H9 (cell line): ENCODE results near the gene USP40. TPM values are rescaled to one million over a fixed set of nuclear protein-coding genes. Genes with fewer than 3 reads are reported as not detected.

Experiments
- DNase-seq: peaks from one replicate; pipeline ENCODE4 v3.0.0-alpha.2; 2017
- H2AFZ ChIP-seq: one replicate; pipeline ENCODE4 v1.6.1; 2013; ENCODE audit warnings: mild to moderate bottlenecking, low read length, control low read depth, moderate library complexity
- H2AK5ac ChIP-seq: 2 replicates; pipeline ENCODE4 v1.6.1; 2013; ENCODE audit warnings: low read length, control low read depth, mixed read lengths; ENCODE audit not compliant: insufficient read length
- H2BK120ac ChIP-seq: one replicate; pipeline ENCODE4 v1.6.1; 2013; ENCODE audit warnings: low read depth, mild to moderate bottlenecking, low read length, control low read depth, inconsistent platforms; ENCODE audit not compliant: poor library complexity, severe bottlenecking
- H2BK12ac ChIP-seq: 2 replicates; pipeline ENCODE4 v1.6.1; 2013; ENCODE audit warnings: low read length, control low read depth, mixed read lengths, low read depth; ENCODE audit not compliant: insufficient read length
- H2BK15ac ChIP-seq: 2 replicates; pipeline ENCODE4 v1.6.1; 2013; ENCODE audit warnings: low read depth, low read length, control low read depth
- H2BK20ac ChIP-seq: one replicate; pipeline ENCODE4 v1.6.1; 2013; ENCODE audit warnings: low read depth, mild to moderate bottlenecking, low read length, control low read depth, inconsistent platforms; ENCODE audit not compliant: poor library complexity, severe bottlenecking
- H2BK5ac ChIP-seq: 2 replicates; pipeline ENCODE4 v1.6.1; 2013; ENCODE audit warnings: low read length, control low read depth, mixed read lengths; ENCODE audit not compliant: insufficient read length
- H3K14ac ChIP-seq: 2 replicates; pipeline ENCODE4 v1.6.1; 2013; ENCODE audit warnings: low read length, control low read depth; ENCODE audit not compliant: insufficient read depth
- H3K18ac ChIP-seq: 2 replicates; pipeline ENCODE4 v1.6.1; 2013; ENCODE audit warnings: low read depth, mild to moderate bottlenecking, mixed read lengths, low read length, control low read depth; ENCODE audit not compliant: insufficient read length
- H3K23ac ChIP-seq: 2 replicates; pipeline ENCODE4 v1.6.1; 2013; ENCODE audit warnings: low read length, control low read depth, mixed read lengths, low read depth; ENCODE audit not compliant: insufficient read length
- H3K23me2 ChIP-seq: 2 replicates; pipeline ENCODE4 v1.6.1; 2013; ENCODE audit warnings: low read depth, mild to moderate bottlenecking, mixed read lengths, low read length, control low read depth; ENCODE audit not compliant: insufficient read length, poor library complexity, severe bottlenecking
- H3K27ac ChIP-seq: 2 replicates; pipeline ENCODE4 v1.5.1; 2013; ENCODE audit warnings: low read length, control low read depth, mixed read lengths, low read depth; ENCODE audit not compliant: insufficient read length
- H3K27me3 ChIP-seq: 2 replicates; pipeline ENCODE4 v1.6.1; 2013; ENCODE audit warnings: low read length, control low read depth, inconsistent platforms; ENCODE audit not compliant: insufficient read depth
- H3K4ac ChIP-seq: 2 replicates; pipeline ENCODE4 v1.6.1; 2013; ENCODE audit warnings: low read depth, mild to moderate bottlenecking, control low read depth, inconsistent platforms, low read length, moderate library complexity
- H3K4me1 ChIP-seq: 2 replicates; pipeline ENCODE4 v1.6.1; 2013; ENCODE audit warnings: low read length, control low read depth, inconsistent platforms; ENCODE audit not compliant: insufficient read depth
- H3K4me2 ChIP-seq: 2 replicates; pipeline ENCODE4 v1.6.1; 2013; ENCODE audit warnings: low read length, control low read depth, mixed read lengths; ENCODE audit not compliant: insufficient read length, insufficient read depth
- H3K56ac ChIP-seq: 2 replicates; pipeline ENCODE4 v1.6.1; 2013; ENCODE audit warnings: low read depth, mild to moderate bottlenecking, mixed read lengths, low read length, control low read depth; ENCODE audit not compliant: insufficient read length
- H3K79me1 ChIP-seq: 2 replicates; pipeline ENCODE4 v1.6.1; 2013; ENCODE audit warnings: low read depth, mild to moderate bottlenecking, moderate library complexity, low read length, control low read depth, inconsistent platforms; ENCODE audit not compliant: insufficient read depth, poor library complexity, severe bottlenecking
- H3K79me2 ChIP-seq: 2 replicates; pipeline ENCODE4 v1.6.1; 2013; ENCODE audit warnings: low read length, control low read depth, inconsistent platforms; ENCODE audit not compliant: insufficient read depth
- H3K9ac ChIP-seq: 2 replicates; pipeline ENCODE4 v1.6.1; 2013; ENCODE audit warnings: low read length, control low read depth, mixed read lengths; ENCODE audit not compliant: insufficient read length; ENCODE audit errors: extremely low read depth
- H3K9me3 ChIP-seq: one replicate; pipeline ENCODE4 v1.6.1; 2013; ENCODE audit warnings: low read depth, low read length, inconsistent platforms; ENCODE audit not compliant: control insufficient read depth
- H3T11ph ChIP-seq: one replicate; pipeline ENCODE4 v1.6.1; 2013; ENCODE audit warnings: mild to moderate bottlenecking, low read length, control low read depth, inconsistent platforms
- H4K20me1 ChIP-seq: one replicate; pipeline ENCODE4 v1.6.1; 2013; ENCODE audit not compliant: control insufficient read depth, insufficient read length, insufficient read depth
- H4K5ac ChIP-seq: 2 replicates; pipeline ENCODE4 v1.6.1; 2013; ENCODE audit warnings: low read depth, mild to moderate bottlenecking, mixed read lengths, low read length, control low read depth; ENCODE audit not compliant: insufficient read length
- H4K8ac ChIP-seq: replicated peaks from 2 replicates; pipeline ENCODE4 v1.6.1; 2013; ENCODE audit warnings: low read length, control low read depth, mixed read lengths, low read depth; ENCODE audit not compliant: insufficient read length
- H4K91ac ChIP-seq: 2 replicates; pipeline ENCODE4 v1.6.1; 2013; ENCODE audit warnings: low read depth, mild to moderate bottlenecking, moderate library complexity, mixed read lengths, low read length, control low read depth; ENCODE audit not compliant: insufficient read length
- H3K27ac Mint-ChIP-seq, 3 experiments: 2 replicates in 2 of 3; 3 replicates in 1 of 3; pipeline ENCODE4 v1.8.0; 2020 to 2021; ENCODE audit warnings: mixed read lengths in 3 of 3, mild to moderate bottlenecking in 1 of 3, moderate library complexity in 1 of 3
- H3K27me3 Mint-ChIP-seq: 2 replicates; pipeline ENCODE4 v1.8.0; 2021; ENCODE audit warnings: low read depth, mild to moderate bottlenecking, moderate library complexity, mixed read lengths
- H3K36me3 Mint-ChIP-seq, 3 experiments: 2 replicates in 2 of 3; 3 replicates in 1 of 3; pipeline ENCODE4 v1.8.0; 2020 to 2021; ENCODE audit warnings: low read depth in 3 of 3, mixed read lengths in 3 of 3; ENCODE audit not compliant: insufficient read depth in 1 of 3
- H3K4me1 Mint-ChIP-seq, 2 experiments: 2 replicates each; pipeline ENCODE4 v1.8.0; 2020; ENCODE audit warnings: mixed read lengths in 2 of 2
- H3K4me3 Mint-ChIP-seq, 2 experiments: 2 replicates in 1 of 2; 3 replicates in 1 of 2; pipeline ENCODE4 v1.8.0; 2020 to 2021; ENCODE audit warnings: mild to moderate bottlenecking in 2 of 2, mixed read lengths in 2 of 2, moderate library complexity in 1 of 2
- H3K9me3 Mint-ChIP-seq, 2 experiments: 2 replicates in 1 of 2; 3 replicates in 1 of 2; pipeline ENCODE4 v1.8.0; 2020; ENCODE audit warnings: mild to moderate bottlenecking in 2 of 2, mixed read lengths in 2 of 2, moderate library complexity in 1 of 2
- CTCF ChIP-seq: fragments of 200-600 bp; sonication (generic); conservative IDR thresholded peaks from 3 replicates; pipeline ENCODE4 v1.8.0; 2021; ENCODE audit warnings: antibody characterized with exemption, mild to moderate bottlenecking
- WGBS: extraction: QIAGEN DNeasy Blood & Tissue Kit; methylation state at CpG from one replicate; pipeline ENCODE4 v1.1.7; 2013; ENCODE audit warnings: missing lambda C conversion rate, low lambda C conversion rate, mixed read lengths; ENCODE audit not compliant: insufficient read length; ENCODE audit errors: extremely low coverage; 5-methylcytosine and 5-hydroxymethylcytosine counted together
- total RNA-seq: library from RNA; stranded (reverse); gene quantifications from 2 replicates; pipeline ENCODE4 v1.2.1, GENCODE V29; 2021

USP40 gene
- total RNA-seq, 1 experiment from 2014 or later, result 7.5 TPM

DNA sequence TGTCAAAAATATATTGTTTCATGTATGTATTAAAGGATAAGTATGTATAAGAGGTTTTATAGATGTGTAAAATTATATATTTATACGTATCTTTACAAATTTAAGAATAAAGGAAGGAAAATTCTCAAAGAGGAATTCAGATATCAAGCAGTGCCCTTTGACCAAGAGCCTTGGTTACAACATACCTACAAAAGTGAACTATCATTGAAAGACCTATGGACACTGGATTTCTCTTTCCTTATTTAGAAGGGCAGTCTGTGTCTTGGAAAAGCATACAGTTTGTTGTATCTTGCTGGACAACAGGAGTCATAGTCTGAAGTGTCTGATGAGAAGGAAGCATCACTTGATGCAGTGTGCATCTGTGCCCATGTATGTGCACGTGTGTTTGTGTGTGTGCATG is 21.8 kb upstream of the USP40 start:
- Histone ChIP-seq H2BK12ac (no peak overlapping the region), H3K27ac (no peak overlapping the region), H3K4ac (no peak overlapping the region), H3K18ac (no peak overlapping the region), H3K9ac (no peak overlapping the region), H4K8ac (no peak overlapping the region), H3K4me1 (no peaks in the 10 kb centered on the region), H2AK5ac (no peak overlapping the region), H2BK120ac (no peak overlapping the region), H2BK15ac (no peak overlapping the region), H3T11ph (no peak overlapping the region), H2AFZ (no peak overlapping the region), H3K14ac (no peak overlapping the region), H3K79me2 (no peaks in the 10 kb centered on the region), H3K56ac (no peak overlapping the region), H3K79me1 (no peaks in the 10 kb centered on the region), H2BK5ac (no peak overlapping the region), H2BK20ac (no peak overlapping the region), H3K9me3 (no peaks in the 10 kb centered on the region), H3K23me2 (no peaks in the 10 kb centered on the region), H4K5ac (no peak overlapping the region), H3K23ac (no peak overlapping the region), H3K4me2 (no peak overlapping the region), H3K27me3 (no peaks in the 10 kb centered on the region), H4K91ac (no peak overlapping the region), H4K20me1 (no peaks in the 10 kb centered on the region)
- no CpG with 5 or more reads among the region's 2 CpGs for WGBS
- H3K4me1 Mint-ChIP-seq, result peaks cover 4 to 10% of the 10 kb centered on the region in 2 experiments
- H3K36me3 Mint-ChIP-seq, result peaks cover 0 to 11% (median 2%) of the 10 kb centered on the region in 3 experiments; a peak in 4 of 7 replicates
- TF ChIP-seq CTCF, result no peak
- H3K9me3 Mint-ChIP-seq, result peaks cover 4 to 8% of the 10 kb centered on the region in 2 experiments; a peak in 3 of 5 replicates
- H3K4me3 Mint-ChIP-seq, result no peak overlapping the region
- no peak for DNase-seq
- H3K27me3 Mint-ChIP-seq, result peaks cover 2% of the 10 kb centered on the region; the same call in 1 of the 2 replicates
- H3K27ac Mint-ChIP-seq, result no peak overlapping the region
